ENCODE measurements around the gene CD53.

CD53 gene

DNA sequence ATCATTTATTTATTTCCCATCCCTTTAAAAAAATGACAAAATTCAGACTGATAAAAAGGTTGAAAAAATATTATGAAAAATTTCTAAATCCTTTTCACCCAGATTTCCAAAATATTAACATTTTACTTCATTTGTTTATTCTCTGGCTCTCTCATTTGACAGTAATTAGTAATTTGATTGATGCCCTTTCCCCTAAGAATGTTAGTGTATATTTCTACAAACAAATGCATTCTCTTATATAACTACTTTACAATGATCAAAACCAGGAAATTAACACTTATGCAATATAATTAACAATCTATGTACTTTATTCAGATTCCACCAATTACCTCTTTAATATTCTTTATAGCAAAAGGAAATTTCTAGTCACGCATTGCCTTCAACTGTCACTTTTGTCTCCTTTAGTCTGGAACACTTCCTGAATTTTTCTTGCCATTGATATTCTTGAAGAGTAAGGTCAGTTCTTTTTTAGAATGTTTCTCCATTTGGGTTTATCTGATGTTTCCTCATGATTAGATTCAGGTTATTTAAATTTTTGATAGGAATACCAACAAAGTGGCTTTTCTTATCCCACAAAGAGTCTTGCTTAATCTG lies 3.9 kb downstream of the CD53 start:
- no peak for DNase-seq (ENCODE audit: low read depth)

DNA sequence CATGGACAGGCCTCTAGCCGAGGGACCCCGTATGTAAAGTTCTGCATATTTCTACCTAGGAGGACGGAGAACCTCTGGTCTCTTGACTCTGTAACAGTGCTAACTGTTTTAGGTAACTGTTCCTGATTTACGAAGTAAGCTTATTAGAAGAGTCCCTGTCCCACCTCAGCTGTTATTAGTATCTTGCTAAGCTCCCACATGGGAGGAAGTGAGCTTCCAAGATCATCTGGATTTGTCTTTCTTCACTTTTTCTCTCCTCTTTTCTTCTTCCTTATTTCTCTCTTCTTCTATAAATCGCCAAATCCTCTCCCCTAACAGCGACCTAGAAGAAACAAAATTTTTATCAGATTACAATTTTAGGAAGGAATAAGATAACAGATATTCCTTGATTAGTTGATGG lies 4.4 kb downstream of the CD53 start:
- no peak for DNase-seq (ENCODE audit: low read depth)

DNA sequence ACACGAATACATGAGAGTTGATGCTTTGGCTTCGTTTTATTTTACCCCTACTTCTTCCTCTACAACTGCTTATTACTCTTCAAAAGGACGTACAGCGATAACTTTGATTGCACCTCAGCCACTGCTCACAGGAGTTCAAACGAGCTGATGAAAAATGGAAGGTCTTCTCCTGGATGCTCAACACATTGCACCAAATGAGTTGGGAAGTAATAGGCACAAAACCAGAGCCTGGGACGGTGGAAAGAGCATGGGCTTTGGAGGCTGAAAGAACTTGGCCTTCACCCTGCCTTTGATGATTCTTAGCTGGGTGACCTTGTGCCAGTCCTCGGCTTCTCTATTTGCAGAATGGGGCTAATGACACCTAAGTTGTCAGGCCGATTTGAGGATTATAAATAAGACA lies 4.8 kb downstream of the CD53 start:
- DNase-seq (ENCODE audit: low read depth) = no peak

DNA sequence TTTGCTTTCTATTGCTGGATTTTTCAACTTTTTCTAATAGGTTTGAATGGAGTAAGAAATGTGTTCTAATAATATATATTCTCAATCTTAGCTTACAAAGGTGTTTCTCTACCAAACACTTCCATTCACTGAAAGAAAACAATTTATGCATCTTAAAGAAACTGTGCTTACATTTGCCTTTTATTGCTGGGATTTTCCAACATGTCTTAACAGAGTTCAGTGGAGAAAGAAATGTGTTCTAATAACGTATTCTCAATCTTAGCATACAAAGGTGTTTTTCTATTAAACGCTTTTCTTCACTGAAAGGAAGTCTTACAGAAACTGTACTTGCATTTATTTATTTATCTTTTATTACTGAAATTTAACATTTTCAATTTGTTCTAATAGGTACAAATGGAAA lies 5.6 kb downstream of the CD53 start:
- DNase-seq (ENCODE audit: low read depth) = no peak

DNA sequence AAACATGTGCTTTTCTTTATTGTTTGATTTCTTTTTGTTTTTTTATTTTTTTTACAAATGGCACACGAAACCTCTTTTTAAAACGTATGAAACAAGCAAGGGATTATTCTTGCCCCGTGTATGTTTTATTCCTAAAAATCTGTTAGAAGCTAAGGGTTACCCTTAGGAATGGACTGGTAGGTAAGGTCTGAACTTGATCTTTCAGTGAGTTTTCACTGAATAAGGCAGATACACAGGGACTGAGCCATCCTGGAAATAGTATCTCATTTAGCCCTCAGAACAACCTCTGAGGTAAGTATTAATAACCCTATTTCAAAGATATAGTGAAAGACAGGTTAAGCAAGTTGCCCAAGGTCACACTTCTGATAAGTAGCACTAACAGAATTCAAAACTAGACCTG lies 6.0 kb downstream of the CD53 start:
- no peak for DNase-seq (ENCODE audit: low read depth)

DNA sequence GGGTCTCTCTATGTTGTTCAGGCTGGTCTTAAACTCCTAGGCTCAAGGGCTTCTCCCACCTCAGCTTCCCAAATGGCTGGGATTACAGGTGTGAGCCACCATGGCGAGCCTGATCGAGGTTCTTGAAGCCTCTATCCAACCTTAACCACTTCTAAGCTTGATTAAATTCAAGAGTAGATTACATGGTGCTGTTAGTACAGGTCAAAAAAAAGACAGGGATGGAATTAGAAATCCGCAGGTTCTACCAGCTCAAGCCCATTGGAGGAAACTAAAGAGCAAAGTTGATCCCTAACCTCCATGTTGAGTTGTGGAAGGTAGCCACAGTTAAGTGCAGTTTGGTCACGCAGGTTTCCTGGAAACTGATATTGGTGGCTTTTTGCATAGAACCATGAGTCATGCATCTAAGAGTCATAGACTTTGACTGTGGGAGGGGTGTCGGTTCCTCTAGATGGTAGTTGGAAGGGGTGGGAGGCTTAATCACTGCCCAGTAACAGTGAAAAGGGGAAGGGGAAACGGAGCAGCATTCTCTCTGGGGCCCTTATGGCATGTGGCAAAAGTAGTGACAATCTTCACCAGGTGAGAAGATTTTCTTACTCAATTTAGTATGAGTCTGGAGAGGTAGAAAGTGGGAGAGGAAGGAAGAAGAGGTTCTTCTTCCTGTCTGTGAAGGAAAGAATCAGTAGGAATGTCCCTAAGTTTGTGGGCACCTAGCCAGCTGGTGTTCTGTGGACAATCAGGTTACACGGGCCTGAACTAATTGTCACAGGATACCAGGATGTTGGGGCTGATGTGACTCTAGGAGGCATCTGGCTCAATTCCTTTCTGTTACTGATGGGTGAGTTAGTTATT lies 7.0 kb downstream of the CD53 start:
- no peak for DNase-seq (ENCODE audit: low read depth)

DNA sequence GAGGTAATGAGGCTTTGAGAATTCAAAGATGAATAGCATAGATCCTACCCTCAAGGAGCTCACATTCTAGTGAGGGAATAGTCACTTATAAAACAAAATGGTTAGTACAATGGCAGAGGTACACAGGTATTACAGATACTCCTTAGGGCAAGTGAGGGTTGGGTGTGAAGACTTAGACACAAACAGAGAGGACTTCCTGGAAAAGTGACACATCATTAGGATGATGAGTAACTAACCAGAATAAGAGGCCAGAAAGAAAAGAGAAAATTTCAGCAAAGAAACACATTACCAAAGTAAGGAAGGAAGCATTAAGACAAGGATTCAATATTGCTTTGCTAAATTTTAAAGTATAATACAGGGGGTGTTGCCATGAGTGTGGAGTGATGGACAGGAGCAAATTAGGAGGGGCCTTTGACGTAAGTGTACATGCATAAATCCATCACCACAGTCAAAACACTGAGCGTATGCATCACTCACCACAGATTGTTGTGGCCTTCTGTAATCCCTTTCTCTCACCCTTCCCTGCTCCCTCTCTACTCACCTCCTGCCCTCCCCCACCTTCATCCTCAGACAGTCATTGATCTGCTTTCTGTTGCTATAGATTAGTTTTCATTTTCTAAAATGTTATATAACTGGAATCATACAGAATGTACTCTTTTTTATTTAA lies 7.9 kb downstream of the CD53 start:
- no peak for DNase-seq (ENCODE audit: low read depth)

DNA sequence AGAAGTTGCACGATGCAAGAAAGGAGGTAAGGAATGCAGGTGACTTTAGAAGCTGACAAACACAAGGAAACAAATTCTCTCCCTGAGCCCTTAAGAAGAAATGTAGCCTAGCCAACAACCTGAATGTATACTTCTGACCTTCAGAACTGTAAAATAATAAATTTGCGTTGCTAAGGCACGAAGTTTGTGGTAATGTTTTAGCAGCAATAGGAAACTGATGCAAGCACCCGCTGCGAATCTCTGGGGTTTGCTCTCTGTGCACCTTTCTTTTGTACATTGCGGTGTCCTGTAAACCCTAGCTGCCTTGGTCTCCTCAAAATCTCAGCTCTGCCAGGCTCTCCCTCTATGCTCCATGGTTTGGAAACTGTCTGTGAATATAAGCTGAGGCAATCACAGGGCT lies 15.1 kb downstream of the CD53 start:
- no peak for DNase-seq (ENCODE audit: low read depth)

DNA sequence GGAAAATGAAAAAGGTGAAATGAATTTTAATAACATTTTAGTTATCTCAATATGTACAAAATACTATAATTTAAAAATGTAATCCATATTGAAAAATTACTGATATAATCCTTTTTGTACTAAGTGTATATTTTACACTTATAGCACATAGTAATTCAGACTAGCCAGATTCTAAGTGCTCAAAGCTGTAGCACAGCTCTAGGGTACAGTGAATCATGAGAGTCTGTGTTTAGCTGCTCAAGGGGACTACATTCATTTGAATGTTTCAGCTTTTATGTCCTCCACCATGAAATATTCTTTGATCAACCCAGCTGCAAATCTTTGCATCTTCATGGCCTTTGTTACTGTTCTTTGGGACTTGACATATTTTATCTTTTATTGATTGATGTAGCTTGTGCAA lies 15.7 kb downstream of the CD53 start:
- no peak for DNase-seq (ENCODE audit: low read depth)

DNA sequence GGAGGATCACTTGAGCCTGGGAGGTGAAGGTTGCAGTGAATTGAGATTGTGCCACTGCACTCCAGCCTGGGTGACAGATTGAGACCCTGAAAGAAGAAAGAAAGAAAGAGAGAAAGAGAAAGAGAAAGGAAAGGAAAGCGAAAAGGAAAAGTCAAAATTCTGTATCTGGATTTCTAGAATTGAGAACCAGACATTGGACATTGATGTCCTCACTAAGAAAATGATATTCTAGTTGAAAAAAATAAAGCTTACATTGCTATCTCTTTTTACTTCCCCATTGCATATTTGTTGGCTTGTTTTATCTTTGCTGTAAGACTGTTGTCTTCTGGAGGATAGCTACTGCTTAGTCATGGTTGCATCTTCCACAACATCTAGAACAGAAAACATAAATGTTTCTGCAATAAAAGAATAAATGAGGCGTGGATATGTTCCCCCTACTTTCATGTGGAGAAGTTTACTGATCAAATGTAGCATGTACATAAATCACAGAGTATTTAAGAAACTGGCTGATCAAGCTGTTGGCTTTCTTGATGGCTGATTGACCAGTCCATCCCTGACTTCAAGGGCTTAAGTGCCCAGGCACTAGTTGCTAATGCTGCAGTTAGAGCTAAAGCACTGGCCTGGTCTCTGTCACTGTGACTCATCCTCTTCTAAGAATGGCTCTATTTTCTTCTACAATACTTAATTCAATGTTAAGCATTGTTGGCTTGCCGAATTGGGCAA lies 17.7 kb downstream of the CD53 start:
- no peak for DNase-seq (ENCODE audit: low read depth)

DNA sequence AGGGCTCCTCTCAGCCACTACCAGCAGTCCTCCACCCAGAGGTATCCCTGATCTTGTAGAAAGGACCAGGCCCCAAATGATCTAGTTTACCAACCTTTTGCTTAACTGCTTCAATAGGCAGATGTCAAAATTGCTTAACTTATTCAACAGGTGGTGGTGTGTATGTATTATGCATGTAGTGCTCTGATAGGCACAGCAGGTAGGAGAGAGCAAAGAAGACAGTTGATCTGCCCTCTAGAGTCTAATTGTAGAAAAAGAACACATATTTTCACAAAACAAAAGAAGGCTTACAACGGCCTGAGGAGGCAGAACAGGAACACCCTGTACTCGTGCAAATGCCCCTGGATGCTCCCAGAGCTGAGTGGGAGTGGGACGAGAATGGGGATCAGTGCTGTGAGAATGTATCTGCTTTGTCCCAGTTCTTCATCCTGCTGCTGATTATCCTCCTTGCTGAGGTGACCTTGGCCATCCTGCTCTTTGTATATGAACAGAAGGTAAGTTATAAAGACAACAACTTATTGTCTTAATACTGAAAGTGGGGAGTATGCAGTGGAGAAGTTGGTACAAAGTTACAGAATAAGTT lies 21.1 kb downstream of the CD53 start:
- DNase-seq (ENCODE audit: low read depth) = no peak

DNA sequence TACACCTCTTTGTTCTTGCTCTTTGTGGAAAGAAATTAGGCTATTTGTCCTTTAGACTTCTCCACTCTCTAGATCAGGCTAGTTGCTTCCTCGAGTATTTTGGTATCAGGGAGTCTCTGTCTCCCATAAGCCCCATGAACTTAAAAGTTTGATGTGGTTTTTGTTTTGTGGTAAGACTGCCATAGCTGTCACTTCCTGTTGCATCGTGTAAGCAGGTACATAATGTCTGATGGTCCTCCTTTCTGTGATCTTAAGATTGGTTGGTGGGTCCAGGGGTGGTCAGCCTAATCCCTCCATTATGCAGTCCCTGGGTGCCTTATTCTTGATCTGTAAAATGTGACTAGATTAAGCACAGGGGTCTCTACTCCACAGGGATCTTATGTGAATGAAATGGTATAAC lies 23.1 kb downstream of the CD53 start:
- DNase-seq (ENCODE audit: low read depth) = no peak

DNA sequence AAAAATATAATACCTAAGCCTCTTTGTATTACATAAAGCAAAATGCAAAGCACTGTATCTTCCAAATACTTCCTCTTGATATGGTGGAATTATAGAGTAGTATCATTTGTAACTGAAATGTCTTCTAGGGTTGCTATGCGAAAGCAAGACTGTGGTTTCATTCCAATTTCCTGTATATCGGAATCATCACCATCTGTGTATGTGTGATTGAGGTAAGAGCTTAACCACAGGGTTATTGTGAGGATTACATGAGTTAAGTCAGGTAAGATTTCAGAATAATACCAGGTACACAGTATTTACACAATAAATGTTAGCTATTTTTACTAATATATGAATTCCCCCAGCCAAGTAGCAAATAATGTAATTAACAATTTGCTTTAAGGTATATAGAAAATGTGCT lies 24.7 kb downstream of the CD53 start:
- DNase-seq (ENCODE audit: low read depth) = no peak

DNA sequence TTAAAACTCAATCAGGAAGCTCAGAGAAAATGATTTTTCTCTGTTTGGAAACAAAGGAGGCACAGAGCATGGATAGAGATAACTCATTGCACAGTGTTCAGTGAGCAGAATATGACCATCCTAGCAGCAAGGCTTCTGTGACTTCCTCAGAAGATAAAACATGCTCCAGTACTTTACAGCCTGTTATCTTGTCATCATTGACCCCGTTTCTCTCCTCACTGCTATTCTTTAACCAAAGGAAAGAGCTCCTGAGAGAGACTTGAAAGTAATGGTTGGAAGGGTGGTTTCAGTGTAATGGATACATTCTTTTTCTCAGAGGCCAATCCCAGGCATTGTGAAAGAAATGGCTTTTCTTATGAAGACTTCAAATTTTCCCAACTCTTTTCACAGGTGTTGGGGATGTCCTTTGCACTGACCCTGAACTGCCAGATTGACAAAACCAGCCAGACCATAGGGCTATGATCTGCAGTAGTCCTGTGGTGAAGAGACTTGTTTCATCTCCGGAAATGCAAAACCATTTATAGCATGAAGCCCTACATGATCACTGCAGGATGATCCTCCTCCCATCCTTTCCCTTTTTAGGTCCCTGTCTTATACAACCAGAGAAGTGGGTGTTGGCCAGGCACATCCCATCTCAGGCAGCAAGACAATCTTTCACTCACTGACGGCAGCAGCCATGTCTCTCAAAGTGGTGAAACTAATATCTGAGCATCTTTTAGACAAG lies 25.9 kb downstream of the CD53 start:
- DNase-seq (ENCODE audit: low read depth) = no peak

DNA sequence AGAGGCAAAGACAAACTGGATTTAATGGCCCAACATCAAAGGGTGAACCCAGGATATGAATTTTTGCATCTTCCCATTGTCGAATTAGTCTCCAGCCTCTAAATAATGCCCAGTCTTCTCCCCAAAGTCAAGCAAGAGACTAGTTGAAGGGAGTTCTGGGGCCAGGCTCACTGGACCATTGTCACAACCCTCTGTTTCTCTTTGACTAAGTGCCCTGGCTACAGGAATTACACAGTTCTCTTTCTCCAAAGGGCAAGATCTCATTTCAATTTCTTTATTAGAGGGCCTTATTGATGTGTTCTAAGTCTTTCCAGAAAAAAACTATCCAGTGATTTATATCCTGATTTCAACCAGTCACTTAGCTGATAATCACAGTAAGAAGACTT lies 26.5 kb downstream of the CD53 start:
- DNase-seq (ENCODE audit: low read depth) = no peak

DNA sequence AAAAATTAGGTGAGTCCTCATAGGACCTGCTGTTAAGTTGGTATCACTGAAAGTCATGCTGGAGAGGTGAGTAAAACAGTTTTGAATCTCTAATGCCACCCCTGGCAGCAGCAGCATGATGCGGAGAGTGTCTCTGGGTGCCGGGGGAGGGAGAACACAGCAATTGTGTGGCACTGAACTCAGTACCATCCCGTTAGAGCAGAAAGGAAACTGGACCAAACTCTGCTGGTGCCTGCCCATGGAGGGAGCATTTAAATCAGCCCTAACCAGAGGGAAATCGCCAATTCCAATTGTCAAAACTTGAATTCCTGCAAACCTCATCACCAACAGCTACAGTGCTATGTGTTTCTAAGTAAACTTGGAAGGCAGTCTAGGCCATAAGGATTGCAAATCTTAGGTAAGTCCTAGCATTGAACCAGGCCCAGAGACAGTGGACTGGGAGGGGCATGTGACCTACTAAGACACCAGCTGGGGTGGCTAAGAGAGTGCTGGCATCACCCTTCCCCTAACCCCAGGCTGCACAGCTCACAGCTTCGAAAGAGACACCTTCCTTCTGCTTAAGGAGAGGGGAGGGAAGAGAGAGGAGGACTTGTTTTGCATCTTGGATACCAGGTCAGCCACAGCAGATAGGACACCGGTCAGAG lies 30.0 kb downstream of the CD53 start:
- DNase-seq (ENCODE audit: low read depth) = no peak

DNA sequence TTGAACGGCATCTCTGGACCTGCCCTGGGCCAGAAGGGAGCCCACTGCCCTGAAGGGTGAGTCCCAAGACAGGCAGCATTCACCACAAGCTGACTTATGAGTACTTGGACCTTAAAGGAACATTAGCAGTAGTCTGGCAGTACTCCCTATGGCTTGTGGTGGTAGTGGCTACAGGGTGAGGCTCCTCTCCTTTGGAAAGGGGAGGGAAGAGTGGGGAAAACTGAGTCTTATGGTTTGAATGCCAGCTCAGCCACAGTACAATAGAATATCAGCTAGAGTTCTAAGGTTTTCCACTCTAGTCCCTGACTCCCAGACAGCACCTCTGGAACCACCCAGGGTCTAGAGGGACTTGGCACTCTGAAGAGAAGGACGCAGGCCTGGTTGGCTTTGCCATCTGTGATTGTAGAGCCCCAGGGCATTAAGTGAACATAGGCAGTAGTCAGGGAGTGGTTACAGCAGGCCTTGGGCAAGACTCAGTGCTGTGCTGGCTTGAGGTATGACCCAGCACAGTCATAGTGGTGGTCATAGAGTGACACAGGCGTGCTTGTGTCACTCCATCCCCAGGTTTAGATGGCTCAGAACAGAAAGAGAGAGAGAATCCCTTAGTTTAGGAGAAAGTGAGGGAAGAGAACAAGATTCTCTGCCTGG lies 31.0 kb downstream of the CD53 start:
- DNase-seq (ENCODE audit: low read depth) = no peak

DNA sequence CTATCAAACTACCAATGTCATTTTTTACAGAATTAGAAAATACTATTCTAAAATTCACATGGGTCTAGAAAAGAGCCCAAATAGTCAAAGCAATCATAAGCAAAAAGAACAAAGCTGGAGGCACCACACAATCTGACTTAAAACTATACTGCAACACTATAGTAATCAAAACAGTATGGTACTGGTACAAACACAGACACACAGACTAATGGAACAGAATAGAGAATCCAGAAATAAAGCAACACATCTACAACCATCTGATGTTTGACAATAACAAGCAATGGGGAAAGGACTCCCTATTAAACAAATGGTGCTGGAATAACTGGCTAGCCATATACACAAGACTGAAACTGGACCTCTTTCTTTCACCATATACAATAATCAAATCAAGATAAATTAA lies 39.8 kb downstream of the CD53 start:
- DNase-seq (ENCODE audit: low read depth) = no peak

DNA sequence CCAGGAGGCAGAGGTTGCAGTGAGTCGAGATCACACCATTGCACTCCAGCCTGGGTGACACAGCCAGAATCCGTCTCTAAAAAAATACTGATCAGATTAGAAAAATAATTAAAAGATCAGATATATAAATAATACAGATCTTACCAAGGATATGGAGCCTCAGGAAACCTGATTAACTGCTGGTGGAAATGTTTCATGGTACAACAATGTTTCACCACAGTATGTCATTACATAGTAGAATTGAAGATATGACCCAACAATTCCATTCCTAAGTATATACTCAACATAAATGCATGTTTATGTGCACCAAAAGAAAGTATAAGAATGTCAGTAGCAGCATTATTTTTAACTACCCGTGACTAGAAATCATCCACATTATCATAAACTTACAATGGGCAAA lies 41.7 kb downstream of the CD53 start:
- DNase-seq (ENCODE audit: low read depth) = no peak

DNA sequence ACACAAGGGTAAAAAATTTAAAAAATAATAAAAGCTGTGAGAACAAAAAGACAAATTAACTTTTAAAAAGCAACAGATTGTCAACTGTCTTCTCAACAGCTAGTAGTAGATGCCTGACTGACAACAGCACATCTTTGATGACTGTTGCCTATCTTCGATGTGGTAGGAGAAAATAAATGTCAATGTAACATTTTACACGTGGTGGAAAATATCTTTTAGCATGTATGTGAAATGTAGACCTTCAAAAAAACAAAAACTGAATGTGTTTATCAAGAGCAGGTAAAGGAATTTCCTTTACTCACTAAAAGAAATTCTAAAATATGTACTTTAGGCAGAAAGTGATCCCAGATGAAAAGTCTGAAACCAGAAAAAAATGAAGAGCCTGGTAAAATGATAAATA lies 42.9 kb downstream of the CD53 start:
- DNase-seq (ENCODE audit: low read depth) = no peak

DNA sequence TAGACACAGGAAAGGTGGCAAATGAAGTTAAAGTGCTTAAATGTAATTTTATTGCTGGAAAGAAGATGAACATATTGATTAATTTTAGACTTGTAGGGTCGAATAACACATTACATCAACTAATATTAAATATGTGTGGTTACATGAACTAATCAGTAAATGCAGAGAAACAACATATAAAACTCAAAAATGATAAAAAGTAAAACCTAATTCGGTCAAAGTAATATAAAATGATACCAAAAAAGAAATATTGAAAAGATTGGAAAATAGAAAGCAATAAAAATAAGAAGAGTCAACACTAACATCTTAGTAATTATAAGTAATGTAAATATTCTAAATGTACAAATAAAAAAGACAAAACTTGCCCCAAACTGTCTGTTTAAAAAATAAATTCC lies 43.3 kb downstream of the CD53 start:
- DNase-seq (ENCODE audit: low read depth) = no peak

All from fibroblast of gingiva (primary cell).